ENCODE data around the gene MYOM1.
"Not testable (repeated sequence)": the region's sequence is repeated elsewhere in the genome, so short reads cannot be mapped to it uniquely, and the experiment has no call there.

Gene MYOM1

GRCh38 chr18:3052411-3052758 is 167.4 kb downstream of the MYOM1 start:
- DNase-seq, result no peak

GRCh38 chr18:3051718-3052410 is 167.9 kb downstream of the MYOM1 start:
- DNase-seq, result no peak

- DNase-seq, result not testable (repeated sequence)
These were observed 169.8 kb downstream of the MYOM1 start for GRCh38 chr18:3049897-3050454.

- DNase-seq, result no peak
These were observed 170.9 kb downstream of the MYOM1 start for GRCh38 chr18:3048820-3049349.

- DNase-seq, result no peak
These were observed 171.6 kb downstream of the MYOM1 start for GRCh38 chr18:3048121-3048520.

GRCh38 chr18:3046216-3046808 is 173.5 kb downstream of the MYOM1 start:
- no peak for DNase-seq

GRCh38 chr18:3044931-3045698 is 174.7 kb downstream of the MYOM1 start:
- DNase-seq, result no peak

GRCh38 chr18:3042379-3042778 is 177.4 kb downstream of the MYOM1 start:
- no peak for DNase-seq

- no peak for DNase-seq
These were observed 177.9 kb downstream of the MYOM1 start for GRCh38 chr18:3041843-3042242.

- DNase-seq, result no peak
These were observed 178.9 kb downstream of the MYOM1 start for GRCh38 chr18:3040881-3041280.

- no peak for DNase-seq
These were observed 179.6 kb downstream of the MYOM1 start for GRCh38 chr18:3040173-3040572.

- DNase-seq, result no peak
These were observed 182.3 kb downstream of the MYOM1 start for GRCh38 chr18:3037423-3037915.

- DNase-seq, result no peak
These were observed 183.7 kb downstream of the MYOM1 start for GRCh38 chr18:3036108-3036507.

GRCh38 chr18:3035635-3036034 is 184.1 kb downstream of the MYOM1 start:
- no peak for DNase-seq

GRCh38 chr18:3032721-3033120 is 187.0 kb downstream of the MYOM1 start:
- no peak for DNase-seq

- DNase-seq, result no peak
These were observed 190.4 kb downstream of the MYOM1 start for GRCh38 chr18:3029215-3029952.

GRCh38 chr18:3028115-3028514 is 191.7 kb downstream of the MYOM1 start:
- DNase-seq, result not testable (repeated sequence)

- no peak for DNase-seq
These were observed 192.3 kb downstream of the MYOM1 start for GRCh38 chr18:3027370-3027891.

GRCh38 chr18:3025544-3025943 is 194.2 kb downstream of the MYOM1 start:
- DNase-seq, result no peak

- DNase-seq, result not testable (repeated sequence)
These were observed 196.2 kb downstream of the MYOM1 start for GRCh38 chr18:3023603-3024002.

Data from right forelimb (tissue), 1 donor.